Body of pancreas (tissue), 4 donors: ENCODE measurements around the gene TMEM92.

Experiments used
- POLR2A ChIP-seq, 3 donors: fragments of 450-650 bp; IDR thresholded peaks; one replicate each; pipeline ENCODE4 v1.6.1; 2016; ENCODE audit warnings: antibody characterized with exemption in 3 of 3, mild to moderate bottlenecking in 2 of 3
- TF ChIP-seq, protein P1 (sequence below), 7 experiments: fragments of 450-650 bp in 4 of 7; fragments of 200-600 bp in 3 of 7; sonication (generic) in 3 of 7; IDR thresholded peaks; one replicate each; pipeline ENCODE4 v1.5.1; 2016 to 2019; ENCODE audit warnings: antibody characterized with exemption in 7 of 7

DNA sequence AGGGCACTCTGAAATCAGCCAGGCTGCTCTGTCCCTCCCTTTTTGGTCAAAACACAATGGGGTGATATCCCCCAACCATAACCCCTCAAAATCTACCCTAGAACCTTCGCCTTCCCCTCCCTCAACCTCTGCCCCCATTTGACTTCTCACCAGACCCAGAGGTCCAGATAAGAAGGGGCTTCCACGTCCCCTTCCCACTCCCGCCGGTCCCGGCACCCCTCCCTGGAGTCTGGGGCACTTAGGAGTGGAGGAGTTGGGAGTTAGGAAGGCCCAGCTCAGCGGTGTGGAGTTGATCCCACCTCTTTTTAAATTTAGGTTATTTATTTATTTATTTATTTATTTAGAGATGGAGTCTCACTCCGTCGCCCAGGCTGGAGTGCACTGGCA is 619 bp upstream of the TMEM92 start:
- TF ChIP-seq, protein P1, sequence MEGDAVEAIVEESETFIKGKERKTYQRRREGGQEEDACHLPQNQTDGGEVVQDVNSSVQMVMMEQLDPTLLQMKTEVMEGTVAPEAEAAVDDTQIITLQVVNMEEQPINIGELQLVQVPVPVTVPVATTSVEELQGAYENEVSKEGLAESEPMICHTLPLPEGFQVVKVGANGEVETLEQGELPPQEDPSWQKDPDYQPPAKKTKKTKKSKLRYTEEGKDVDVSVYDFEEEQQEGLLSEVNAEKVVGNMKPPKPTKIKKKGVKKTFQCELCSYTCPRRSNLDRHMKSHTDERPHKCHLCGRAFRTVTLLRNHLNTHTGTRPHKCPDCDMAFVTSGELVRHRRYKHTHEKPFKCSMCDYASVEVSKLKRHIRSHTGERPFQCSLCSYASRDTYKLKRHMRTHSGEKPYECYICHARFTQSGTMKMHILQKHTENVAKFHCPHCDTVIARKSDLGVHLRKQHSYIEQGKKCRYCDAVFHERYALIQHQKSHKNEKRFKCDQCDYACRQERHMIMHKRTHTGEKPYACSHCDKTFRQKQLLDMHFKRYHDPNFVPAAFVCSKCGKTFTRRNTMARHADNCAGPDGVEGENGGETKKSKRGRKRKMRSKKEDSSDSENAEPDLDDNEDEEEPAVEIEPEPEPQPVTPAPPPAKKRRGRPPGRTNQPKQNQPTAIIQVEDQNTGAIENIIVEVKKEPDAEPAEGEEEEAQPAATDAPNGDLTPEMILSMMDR (IDR thresholded peaks at IDR 0.05), result no peak
- TF ChIP-seq POLR2A (IDR thresholded peaks at IDR 0.05), result no peak
